K562 (cell line): ENCODE data around the gene UNC80. TPM values are rescaled to one million over a fixed set of nuclear protein-coding genes. Genes with fewer than 3 reads are reported as not detected.

ENCODE experiments used
- ATAC-seq: fragments of 200-7000 bp; cut with Tn5 transposase; 3 replicates; pipeline ENCODE4 v1.9.1; 2020; ENCODE audit warnings: moderate library complexity
- BruUV-seq: library from RNA; stranded (reverse); fragments of 400-500 nt; replicated peaks from 2 replicates; lab custom pipeline; 2021; lab: Mats Ljungman, UMichigan
- CTCF ChIA-PET: fragments of 300-600 bp; formaldehyde crosslinking; extraction: SDS; loops from one replicate; lab custom pipeline; 2021; ENCODE audit warnings: low intra/inter-chr PET ratio; lab: Yijun Ruan, JAX
- POLR2A ChIA-PET: fragments of 300-600, 350-650 bp; sonication (Branson Sonifier 250); formaldehyde crosslinking; extraction: SDS; loops from one replicate; lab custom pipeline; 2021; ENCODE audit warnings: antibody characterized with exemption, inconsistent platforms; lab: Yijun Ruan, JAX
- DNase-seq, 4 experiments: peaks; one replicate each; pipeline versions ENCODE4 v3.0.0 to v3.0.0-alpha.2; 2011 to 2018; ENCODE audit warnings: low spot score in 3 of 4, mixed read lengths in 3 of 4; ENCODE audit errors: extremely low read depth in 1 of 4
- FAIRE-seq: peaks from 2 replicates; lab custom pipeline; 2011; peaks lifted over from hg19 to GRCh38; lab: Jason Lieb, UNC
- H2AFZ ChIP-seq: 2 replicates; pipeline ENCODE4 v1.6.0; 2011; ENCODE audit warnings: low read depth, low read length, control low read depth, inconsistent platforms
- H3K27ac ChIP-seq: fragments of 200-600 bp; 3 replicates; pipeline ENCODE4 v1.8.0; 2011; ENCODE audit warnings: low read depth, mild to moderate bottlenecking, control low read depth, inconsistent platforms, low read length, moderate library complexity, mixed read lengths; ENCODE audit errors: extremely low read depth
- H3K27me3 ChIP-seq, 2 experiments: fragments of 300-600 bp in 1 of 2; 2 replicates in 1 of 2; 3 replicates in 1 of 2; pipeline versions ENCODE4 v1.6.0 to v1.8.0; 2011; ENCODE audit warnings: inconsistent platforms in 2 of 2, low read length in 2 of 2, mild to moderate bottlenecking in 1 of 2, mixed read lengths in 1 of 2, moderate library complexity in 1 of 2; ENCODE audit not compliant: control insufficient read depth in 2 of 2, insufficient read depth in 2 of 2
- H3K36me3 ChIP-seq: fragments of 300-600 bp; 3 replicates; pipeline ENCODE4 v1.8.0; 2011; ENCODE audit warnings: mild to moderate bottlenecking, low read length, inconsistent platforms; ENCODE audit not compliant: control insufficient read depth, insufficient read depth
- H3K4me1 ChIP-seq, 2 experiments: fragments of 200-600 bp in 1 of 2; replicated peaks in 1 of 2; 2 replicates in 1 of 2; 3 replicates in 1 of 2; pipeline versions ENCODE4 v1.5.1 to v1.8.0; 2011; ENCODE audit warnings: inconsistent platforms in 2 of 2, low read length in 2 of 2, mild to moderate bottlenecking in 1 of 2, mixed read lengths in 1 of 2, moderate library complexity in 1 of 2; ENCODE audit not compliant: control insufficient read depth in 2 of 2, insufficient read depth in 2 of 2
- H3K4me2 ChIP-seq: 2 replicates; pipeline ENCODE4 v1.6.1; 2011; ENCODE audit warnings: low read length, control low read depth, inconsistent platforms, mixed read lengths; ENCODE audit not compliant: insufficient read depth
- H3K4me3 ChIP-seq: fragments of 200-600 bp; sonication (generic), shearing (Covaris generic); 2 replicates; pipeline ENCODE4 v1.5.1; 2016; ENCODE audit warnings: control low read depth, inconsistent platforms
- H3K79me2 ChIP-seq: fragments of 200-600 bp; 3 replicates; pipeline ENCODE4 v1.8.0; 2011; ENCODE audit warnings: low read length, inconsistent platforms; ENCODE audit not compliant: control insufficient read depth, insufficient read depth
- H3K9ac ChIP-seq, 2 experiments: 2 replicates each; pipeline versions ENCODE4 v1.6.0 to v1.6.1; 2011; ENCODE audit warnings: low read depth in 2 of 2, low read length in 2 of 2, control low read depth in 1 of 2, inconsistent platforms in 1 of 2, mild to moderate bottlenecking in 1 of 2, mixed read lengths in 1 of 2; ENCODE audit not compliant: insufficient read depth in 1 of 2
- H3K9me1 ChIP-seq: one replicate; pipeline ENCODE4 v1.6.0; 2011; ENCODE audit warnings: inconsistent platforms, mild to moderate bottlenecking, low read length, moderate library complexity; ENCODE audit not compliant: control insufficient read depth, insufficient read depth
- H3K9me3 ChIP-seq: replicated peaks from 2 replicates; pipeline ENCODE4 v1.5.1; 2011; ENCODE audit warnings: low read depth, low read length, inconsistent platforms; ENCODE audit not compliant: control insufficient read depth, insufficient read depth
- H4K20me1 ChIP-seq: replicated peaks from 2 replicates; pipeline ENCODE4 v1.6.1; 2011; ENCODE audit warnings: low read length, inconsistent platforms, mixed read lengths; ENCODE audit not compliant: control insufficient read depth, insufficient read depth
- BCOR ChIP-seq: fragments of 450-650 bp; IDR thresholded peaks from 2 replicates; pipeline ENCODE4 v1.6.1; 2016
- CEBPZ ChIP-seq: fragments of 150-350 bp; IDR thresholded peaks from 2 replicates; pipeline ENCODE4 v1.6.1; 2014; ENCODE audit warnings: low read depth, mild to moderate bottlenecking, low read length, borderline replicate concordance
- FOS ChIP-seq: IDR thresholded peaks from 3 replicates; pipeline ENCODE4 v1.6.1; 2011; ENCODE audit not compliant: insufficient read length; ENCODE audit errors: extremely low read depth
- KHSRP ChIP-seq: fragments of 450-650 bp; IDR thresholded peaks from 2 replicates; pipeline ENCODE4 v1.6.1; 2017
- MCM5 ChIP-seq: fragments of 450-650 bp; IDR thresholded peaks from 2 replicates; pipeline ENCODE4 v1.6.1; 2016; ENCODE audit warnings: low read depth
- SMAD1 ChIP-seq: fragments of 150-350 bp; IDR thresholded peaks from 2 replicates; pipeline ENCODE4 v1.6.1; 2014; ENCODE audit warnings: low read length, low read depth; ENCODE audit not compliant: partially characterized antibody
- SRSF7 ChIP-seq: fragments of 200-400 bp; formaldehyde crosslinking; optimal IDR thresholded peaks from 2 replicates; pipeline ENCODE3; 2017; ENCODE audit warnings: mild to moderate bottlenecking, low read depth, low read length
- TCF3 ChIP-seq: sonication (generic); formaldehyde crosslinking; IDR thresholded peaks from 2 replicates; pipeline ENCODE4 v1.4.0; 2020; ENCODE audit warnings: mild to moderate bottlenecking, missing genetic modification reagents
- U2AF2 ChIP-seq: fragments of 200-400 bp; formaldehyde crosslinking; optimal IDR thresholded peaks from 2 replicates; pipeline ENCODE3; 2017; ENCODE audit warnings: low read depth, mild to moderate bottlenecking, low read length
- USF2 ChIP-seq: sonication (generic); formaldehyde crosslinking; IDR thresholded peaks from 2 replicates; pipeline ENCODE4 v1.5.0; 2020; ENCODE audit warnings: missing genetic modification reagents
- XRCC3 ChIP-seq: fragments of 450-650 bp; IDR thresholded peaks from 2 replicates; pipeline ENCODE4 v1.6.1; 2017; ENCODE audit warnings: mild to moderate bottlenecking, moderate library complexity
- ZBTB7A ChIP-seq: IDR thresholded peaks from 2 replicates; pipeline ENCODE4 v1.6.1; 2011; ENCODE audit warnings: low read depth, mild to moderate bottlenecking, low read length, moderate library complexity, borderline replicate concordance; ENCODE audit not compliant: control insufficient read depth
- ZNF445 ChIP-seq: fragments of 250-450 bp; sonication (Bioruptor Pico); IDR thresholded peaks from 2 replicates; pipeline ENCODE4 v1.4.0; 2020; ENCODE audit warnings: low read depth, mild to moderate bottlenecking, moderate library complexity
- WGBS: fragments of 100-300 bp; shearing (Covaris generic); methylation state at CpG from one replicate; pipeline ENCODE4 v1.1.6; 2016; ENCODE audit warnings: low coverage, mixed read lengths; ENCODE audit not compliant: insufficient coverage; ENCODE audit errors: missing lambda C conversion rate; 5-methylcytosine and 5-hydroxymethylcytosine counted together
- in situ Hi-C: fragments of 300-500 bp; cut with MboI; formaldehyde crosslinking; loops from 4 replicates; pipeline ENCODE4 v1.15.0; 2018; ENCODE audit warnings: inconsistent platforms, mixed read lengths
- intact Hi-C: fragments of 100-400 bp; cut with micrococcal nuclease; formaldehyde crosslinking; loops from 2 replicates; pipeline ENCODE4 v1.14.2; 2022
- polyA plus RNA-seq, 8 experiments: library from polyadenylated mRNA; depleted of rRNA in 4 of 8; stranded (reverse) in 5 of 8; unstranded in 3 of 8; fragments of >200 nt; fragmentation: Nextera tagmentation in 2 of 8; fragmentation: Illumina TruSeq in 1 of 8; extraction: Ambion mirVana in 2 of 8; extraction: Trizol in 1 of 8; gene quantifications; 2 replicates each; pipeline versions ENCODE4 v1.2.1 to v1.2.3, GENCODE V29; 2011 to 2014; ENCODE audit warnings: inconsistent platforms in 1 of 8, missing spikeins in 1 of 8
- total RNA-seq, 7 experiments: library from RNA; depleted of rRNA in 6 of 7; stranded (reverse); fragments of >200 nt in 6 of 7; fragmentation: Illumina TruSeq in 2 of 7; extraction: Trizol in 2 of 7; gene quantifications; 2 replicates each; pipeline versions ENCODE4 v1.2.1 to v1.2.3, GENCODE V29; 2011 to 2021; ENCODE audit warnings: low replicate concordance in 1 of 7

Gene UNC80
- total and polyA plus RNA-seq, 9 of the 15 experiments (the other 6 are each of a cell fraction or from before 2014, with no cell fraction given), result under 0.01 to 0.04 (median 0.01) TPM; not detected in 5

- ATAC-seq (no peak), FAIRE-seq (no peak), DNase-seq (no peak)
- POLR2A ChIA-PET, result no interaction called here
- Histone ChIP-seq H2AFZ (no peak overlapping the region), H3K9ac (no peak overlapping the region), H3K4me1 (no peaks in the 10 kb centered on the region), H3K27me3 (no peaks in the 10 kb centered on the region), H3K4me3 (no peak overlapping the region), H4K20me1 (no peaks in the 10 kb centered on the region), H3K4me2 (no peak overlapping the region), H3K9me1 (no peaks in the 10 kb centered on the region), H3K79me2 (no peaks in the 10 kb centered on the region), H3K27ac (no peak overlapping the region), H3K9me3 (no peaks in the 10 kb centered on the region), H3K36me3 (no peaks in the 10 kb centered on the region)
- WGBS, result 0% methylated on average over 5 of the region's 5 CpGs
- in situ Hi-C loops (no loop called here), intact Hi-C loops (no loop called here)
- TF ChIP-seq SRSF7, result no peak
- no peak for TF ChIP-seq SMAD1
- TF ChIP-seq MCM5, result no peak
- TF ChIP-seq USF2 (CRISPR knock-in tag), result no peak
- TF ChIP-seq CEBPZ, result no peak
- no peak for TF ChIP-seq ZNF445
- TF ChIP-seq ZBTB7A, result no peak
- TF ChIP-seq BCOR, result no peak
- no peak for TF ChIP-seq U2AF2
- no peak for TF ChIP-seq KHSRP
- TF ChIP-seq XRCC3, result no peak
- no peak for TF ChIP-seq FOS
- no peak for TF ChIP-seq TCF3 (CRISPR knock-in tag)
- BruUV-seq, result no TSS peak
- CTCF ChIA-PET, result no interaction called here
Measured at GRCh38 chr2:209834767-209835166, 63.1 kb downstream of the UNC80 start.
